Neuronal stem cell (in vitro differentiated cells): ENCODE data around the gene OSBPL3.
A peak's percentile ranks its signal among the peaks of the same experiment; 100 is the strongest.

ENCODE experiments used
- DNase-seq: peaks from one replicate; pipeline ENCODE4 v3.0.0-alpha.2; 2013; ENCODE audit warnings: low spot score
- H2AFZ ChIP-seq: one replicate; pipeline ENCODE4 v1.6.1; 2013; ENCODE audit warnings: mild to moderate bottlenecking, low read length, inconsistent platforms
- H2AK5ac ChIP-seq: 2 replicates; pipeline ENCODE4 v1.6.1; 2013; ENCODE audit warnings: low read depth, mild to moderate bottlenecking, inconsistent platforms, low read length, moderate library complexity, mixed read lengths
- H2BK120ac ChIP-seq: 2 replicates; pipeline ENCODE4 v1.6.1; 2013; ENCODE audit warnings: low read depth, mild to moderate bottlenecking, inconsistent platforms, low read length, moderate library complexity, mixed read lengths
- H2BK12ac ChIP-seq: one replicate; pipeline ENCODE4 v1.6.1; 2013; ENCODE audit warnings: low read length, inconsistent platforms
- H2BK15ac ChIP-seq: 2 replicates; pipeline ENCODE4 v1.6.1; 2013; ENCODE audit warnings: mild to moderate bottlenecking, low read length, inconsistent platforms, mixed read lengths
- H2BK5ac ChIP-seq: one replicate; pipeline ENCODE4 v1.6.1; 2013; ENCODE audit warnings: inconsistent platforms, mild to moderate bottlenecking, low read length, moderate library complexity
- H3K14ac ChIP-seq: one replicate; pipeline ENCODE4 v1.6.1; 2013; ENCODE audit warnings: low read length, inconsistent platforms
- H3K18ac ChIP-seq: 2 replicates; pipeline ENCODE4 v1.6.1; 2013; ENCODE audit warnings: low read length, inconsistent platforms
- H3K23ac ChIP-seq: 2 replicates; pipeline ENCODE4 v1.6.1; 2013; ENCODE audit warnings: low read depth, mild to moderate bottlenecking, mixed read lengths, low read length, inconsistent platforms; ENCODE audit not compliant: poor library complexity
- H3K27ac ChIP-seq: replicated peaks from 3 replicates; pipeline ENCODE4 v1.5.1; 2013; ENCODE audit warnings: low read length, inconsistent platforms
- H3K27me3 ChIP-seq, 3 experiments: 2 replicates each; pipeline ENCODE4 v1.6.1; 2013; ENCODE audit warnings: low read length in 3 of 3, mild to moderate bottlenecking in 2 of 3, inconsistent platforms in 1 of 3, low read depth in 1 of 3, mixed read lengths in 1 of 3, moderate library complexity in 1 of 3; ENCODE audit not compliant: control insufficient read depth in 3 of 3, insufficient read depth in 3 of 3
- H3K36me3 ChIP-seq, 2 donors: replicated peaks in 1 of 2; 2 replicates each; pipeline ENCODE4 v1.6.1; 2013; ENCODE audit warnings: low read length in 2 of 2; ENCODE audit not compliant: control insufficient read depth in 2 of 2, insufficient read depth in 2 of 2
- H3K4ac ChIP-seq: 2 replicates; pipeline ENCODE4 v1.6.1; 2013; ENCODE audit warnings: inconsistent platforms, mild to moderate bottlenecking, low read length, moderate library complexity
- H3K4me1 ChIP-seq, 2 donors: 1 replicate in 1 of 2; 2 replicates in 1 of 2; pipeline ENCODE4 v1.6.1; 2013; ENCODE audit warnings: low read length in 2 of 2, low read depth in 1 of 2; ENCODE audit not compliant: control insufficient read depth in 2 of 2, insufficient read depth in 1 of 2
- H3K4me2 ChIP-seq: one replicate; pipeline ENCODE4 v1.6.1; 2013; ENCODE audit warnings: mild to moderate bottlenecking, low read length, inconsistent platforms; ENCODE audit not compliant: insufficient read depth, poor library complexity, severe bottlenecking
- H3K4me3 ChIP-seq, 2 donors: 2 replicates each; pipeline ENCODE4 v1.5.1; 2013; ENCODE audit warnings: low read length in 2 of 2, mild to moderate bottlenecking in 2 of 2, inconsistent platforms in 1 of 2, moderate library complexity in 1 of 2
- H3K79me1 ChIP-seq: one replicate; pipeline ENCODE4 v1.6.1; 2013; ENCODE audit warnings: low read depth, mild to moderate bottlenecking, inconsistent platforms, low read length, moderate library complexity
- H3K9ac ChIP-seq: one replicate; pipeline ENCODE4 v1.6.1; 2013; ENCODE audit warnings: mild to moderate bottlenecking, low read depth, low read length, inconsistent platforms; ENCODE audit not compliant: poor library complexity
- H3K9me3 ChIP-seq, 2 donors: replicated peaks in 1 of 2; 2 replicates each; pipeline versions ENCODE3 to v1.6.1; 2013; ENCODE audit warnings: low read length in 2 of 2, mild to moderate bottlenecking in 2 of 2, inconsistent platforms in 1 of 2, low read depth in 1 of 2, mixed read lengths in 1 of 2, moderate library complexity in 1 of 2; ENCODE audit not compliant: control insufficient read depth in 2 of 2, insufficient read depth in 1 of 2
- H4K8ac ChIP-seq: one replicate; pipeline ENCODE4 v1.6.1; 2013; ENCODE audit warnings: low read depth, mild to moderate bottlenecking, inconsistent platforms, low read length, moderate library complexity
- H4K91ac ChIP-seq: one replicate; pipeline ENCODE4 v1.6.1; 2013; ENCODE audit warnings: low read length, low read depth, mild to moderate bottlenecking, inconsistent platforms; ENCODE audit not compliant: poor library complexity
- WGBS, 2 donors: extraction: QIAGEN DNeasy Blood & Tissue Kit; methylation state at CpG; one replicate each; pipeline ENCODE4 v1.1.7; 2013; ENCODE audit warnings: missing lambda C conversion rate in 2 of 2, mixed read lengths in 1 of 2; ENCODE audit not compliant: insufficient read length in 2 of 2, insufficient replicate concordance in 1 of 2; ENCODE audit errors: extremely low coverage in 2 of 2; 5-methylcytosine and 5-hydroxymethylcytosine counted together

OSBPL3 gene

DNA sequence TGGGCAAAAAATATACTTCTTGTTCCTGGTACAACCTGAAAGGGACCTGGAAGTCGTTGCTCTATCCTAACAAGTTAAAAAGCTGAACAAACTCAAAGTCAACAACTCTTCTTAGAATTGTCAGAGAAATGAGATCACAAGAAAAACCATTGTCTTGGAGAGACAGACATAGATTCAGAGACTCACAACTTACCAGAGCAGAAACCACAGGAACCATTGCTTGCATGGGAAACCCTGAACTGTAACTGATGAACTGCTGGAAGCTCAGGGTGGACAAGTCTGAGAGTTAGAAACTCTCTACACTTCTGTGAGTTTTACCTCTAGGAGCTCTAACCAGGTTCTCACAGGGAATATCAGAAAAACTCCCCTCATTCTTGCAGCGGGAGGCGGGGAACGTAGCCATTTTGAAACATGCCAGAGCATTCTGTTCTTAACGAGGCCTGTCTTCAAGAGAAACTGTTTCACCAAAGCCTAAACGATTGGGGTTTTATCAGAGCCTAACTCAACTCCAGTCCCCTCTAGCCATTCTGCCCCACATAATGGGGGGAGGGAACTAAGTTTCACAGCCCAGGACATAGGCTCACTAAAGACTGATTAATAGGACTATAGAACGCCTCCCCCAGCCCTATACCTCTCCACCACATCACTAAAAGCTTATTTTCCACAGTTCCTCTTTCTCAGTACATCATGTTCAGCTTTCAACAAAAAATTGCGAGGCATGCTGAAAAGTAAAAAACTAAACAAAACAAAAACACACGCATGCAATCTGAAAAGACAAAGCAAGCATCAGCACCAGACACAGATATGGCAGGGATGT, 210.8 kb downstream of the OSBPL3 start:
- H3K9ac ChIP-seq = no peak overlapping the region
- H2BK120ac ChIP-seq = no peak overlapping the region
- H4K8ac ChIP-seq = no peak overlapping the region
- H3K23ac ChIP-seq = no peak overlapping the region
- no peak for DNase-seq
- H2BK15ac ChIP-seq = no peak overlapping the region
- H3K4me3 ChIP-seq = no peak overlapping the region
- H3K9me3 ChIP-seq = peaks cover 2 to 3% of the 10 kb centered on the region in 2 donors
- no peak overlapping the region for H2BK5ac ChIP-seq
- H3K14ac ChIP-seq = no peak overlapping the region
- H3K36me3 ChIP-seq = no peaks in the 10 kb centered on the region
- H3K4me1 ChIP-seq = no peaks in the 10 kb centered on the region
- no peak overlapping the region for H3K4ac ChIP-seq
- H3K79me1 ChIP-seq = no peaks in the 10 kb centered on the region
- no peak overlapping the region for H3K4me2 ChIP-seq
- no peak overlapping the region for H2BK12ac ChIP-seq
- WGBS, 2 donors = no CpG with 5 or more reads among the region's 9 CpGs
- no peak overlapping the region for H4K91ac ChIP-seq
- H3K18ac ChIP-seq = no peak overlapping the region
- no peak overlapping the region for H2AK5ac ChIP-seq
- H3K27ac ChIP-seq = no peak overlapping the region
- peak overlapping the region; percentile 46 for H2AFZ ChIP-seq
- H3K27me3 ChIP-seq = no peaks in the 10 kb centered on the region

DNA sequence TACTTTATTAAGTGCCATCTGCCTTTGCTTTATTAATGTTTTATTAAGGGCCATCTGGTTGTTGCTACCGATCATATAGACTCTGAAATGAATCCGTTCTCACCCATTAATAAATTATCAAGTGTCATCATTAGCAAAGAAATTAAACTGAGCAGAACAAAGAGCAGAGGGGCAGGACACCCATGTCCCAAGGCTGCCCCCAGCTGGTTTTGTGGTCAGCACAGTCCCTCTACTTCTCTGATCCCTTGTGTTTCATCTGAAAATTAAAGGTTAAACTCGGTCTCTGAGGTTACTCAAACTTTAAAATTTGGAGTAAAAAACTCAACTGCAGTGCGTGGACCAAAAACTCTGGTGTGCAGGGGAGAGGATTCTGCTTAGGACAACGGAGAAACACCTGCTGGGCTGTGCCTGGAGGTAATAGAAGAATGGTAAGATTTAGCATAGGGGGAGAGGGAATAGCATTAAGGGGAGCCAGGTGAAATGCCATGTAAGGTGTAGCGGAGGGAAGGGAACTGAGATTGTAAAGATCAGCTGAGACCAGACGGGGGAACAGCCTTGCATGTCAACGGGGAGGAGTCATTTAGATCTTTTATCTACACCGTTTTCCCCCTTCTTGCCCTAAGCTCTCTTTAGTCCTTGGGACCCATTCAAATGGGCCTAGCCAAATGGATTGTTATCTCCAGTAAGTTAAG, 212.0 kb downstream of the OSBPL3 start:
- no peak for DNase-seq
- H3K9ac ChIP-seq = no peak overlapping the region
- no peak overlapping the region for H3K14ac ChIP-seq
- no peaks in the 10 kb centered on the region for H3K27me3 ChIP-seq
- H2BK5ac ChIP-seq = no peak overlapping the region
- no peak overlapping the region for H3K23ac ChIP-seq
- no peak overlapping the region for H2AK5ac ChIP-seq
- no peak overlapping the region for H2BK120ac ChIP-seq
- H3K4ac ChIP-seq = no peak overlapping the region
- H3K4me2 ChIP-seq = no peak overlapping the region
- H4K8ac ChIP-seq = no peak overlapping the region
- H2BK15ac ChIP-seq = no peak overlapping the region
- H4K91ac ChIP-seq = no peak overlapping the region
- H3K18ac ChIP-seq = no peak overlapping the region
- H3K79me1 ChIP-seq = no peaks in the 10 kb centered on the region
- no peaks in the 10 kb centered on the region for H3K36me3 ChIP-seq
- no peak overlapping the region for H2BK12ac ChIP-seq
- H3K4me1 ChIP-seq = no peaks in the 10 kb centered on the region
- H3K27ac ChIP-seq = no peak overlapping the region
- H2AFZ ChIP-seq = no peak overlapping the region
- no peak overlapping the region for H3K4me3 ChIP-seq
- peaks cover 2 to 3% of the 10 kb centered on the region in 2 donors for H3K9me3 ChIP-seq
- no CpG with 5 or more reads among the region's 9 CpGs for WGBS, 2 donors

DNA sequence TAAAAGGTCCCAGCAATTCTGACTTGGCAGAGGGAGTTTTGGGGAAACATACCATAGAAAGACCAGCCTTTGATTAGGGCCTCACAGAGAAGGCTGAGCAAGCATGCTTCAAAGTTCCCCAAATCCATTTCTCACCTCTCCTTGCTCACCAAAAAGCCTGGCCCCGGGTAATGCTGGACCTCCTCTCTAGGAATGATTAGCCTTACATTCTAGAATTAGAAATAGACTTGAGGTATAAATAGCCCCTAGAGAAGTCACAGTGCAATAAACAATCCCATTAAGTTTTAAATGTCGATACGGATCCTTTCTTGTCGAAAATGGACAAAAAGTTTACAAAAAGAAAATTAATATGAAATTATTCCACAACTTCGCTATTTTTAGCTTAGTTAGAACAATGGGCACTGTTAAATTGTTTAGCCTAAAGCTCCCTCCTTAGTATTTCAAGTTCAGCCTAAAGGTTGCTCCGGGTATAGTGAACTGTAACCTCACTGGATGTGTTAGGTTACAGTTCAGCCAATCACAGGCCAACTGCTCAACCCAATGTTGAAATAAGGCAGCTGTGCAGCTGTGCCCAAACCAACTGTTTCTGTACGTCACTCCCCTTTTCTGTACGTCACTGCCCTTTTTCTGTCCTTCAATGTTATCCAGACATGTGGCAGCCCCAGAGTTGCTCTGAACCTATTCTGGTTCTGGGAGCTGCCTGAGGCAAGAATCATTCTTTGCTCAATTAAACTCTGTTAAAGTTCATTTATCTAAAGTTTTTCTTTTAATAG, 214.8 kb downstream of the OSBPL3 start:
- no CpG with 5 or more reads among the region's 8 CpGs for whole genome bisulfite sequencing, 2 donors
- Histone ChIP-seq H4K91ac (no peak overlapping the region), H3K18ac (no peak overlapping the region), H2BK120ac (no peak overlapping the region), H3K36me3 (no peaks in the 10 kb centered on the region), H3K4me1 (no peaks in the 10 kb centered on the region), H3K23ac (no peak overlapping the region), H3K79me1 (no peaks in the 10 kb centered on the region), H3K4me3 (no peak overlapping the region), H2AFZ (peak overlapping the region; percentile 8), H3K4ac (no peak overlapping the region), H2BK12ac (no peak overlapping the region), H2BK5ac (no peak overlapping the region), H3K27me3 (no peaks in the 10 kb centered on the region), H4K8ac (no peak overlapping the region), H2BK15ac (no peak overlapping the region), H3K9me3 (no peaks in the 10 kb centered on the region), H3K4me2 (no peak overlapping the region), H3K27ac (no peak overlapping the region), H2AK5ac (no peak overlapping the region), H3K14ac (no peak overlapping the region), H3K9ac (no peak overlapping the region)
- DNase-seq = no peak

DNA sequence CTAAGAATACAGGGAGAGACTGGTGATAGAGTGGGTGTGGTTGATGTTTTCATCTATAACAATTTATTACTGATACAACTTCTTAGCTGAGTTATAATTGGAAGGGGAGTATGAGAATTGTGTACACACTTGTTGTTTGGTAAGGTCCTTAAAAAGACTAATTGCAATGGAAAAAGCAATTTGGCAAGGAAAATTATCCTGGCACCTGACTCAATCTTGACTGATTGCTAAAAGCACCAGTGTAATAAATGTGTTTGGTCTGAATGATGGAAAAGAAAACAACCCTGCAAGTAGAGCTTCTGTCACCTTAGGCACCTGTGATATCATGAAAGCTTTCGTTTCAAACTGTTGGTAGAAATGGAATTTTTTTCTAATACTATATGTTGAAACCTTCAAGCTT, 216.0 kb downstream of the OSBPL3 start:
- no peak overlapping the region for H3K18ac ChIP-seq
- no peak overlapping the region for H2AK5ac ChIP-seq
- H3K23ac ChIP-seq = no peak overlapping the region
- no peaks in the 10 kb centered on the region for H3K79me1 ChIP-seq
- H2BK15ac ChIP-seq = no peak overlapping the region
- no peak overlapping the region for H2BK12ac ChIP-seq
- DNase-seq = no peak
- no peak overlapping the region for H3K4me3 ChIP-seq
- no peak overlapping the region for H4K8ac ChIP-seq
- no peaks in the 10 kb centered on the region for H3K27me3 ChIP-seq
- H3K4ac ChIP-seq = no peak overlapping the region
- no peak overlapping the region for H3K14ac ChIP-seq
- H2BK120ac ChIP-seq = no peak overlapping the region
- no CpG with 5 or more reads among the region's 1 CpG for WGBS, 2 donors
- H2BK5ac ChIP-seq = no peak overlapping the region
- H4K91ac ChIP-seq = no peak overlapping the region
- H3K9ac ChIP-seq = no peak overlapping the region
- H3K36me3 ChIP-seq = no peaks in the 10 kb centered on the region
- no peaks in the 10 kb centered on the region for H3K9me3 ChIP-seq
- H3K4me2 ChIP-seq = no peak overlapping the region
- H2AFZ ChIP-seq = no peak overlapping the region
- no peak overlapping the region for H3K27ac ChIP-seq
- H3K4me1 ChIP-seq = no peaks in the 10 kb centered on the region
